ENCODE data around the gene CRTAP. TPM values are rescaled to one million over a fixed set of nuclear protein-coding genes. Genes with fewer than 3 reads are reported as not detected.

CRTAP gene
- total and polyA plus RNA-seq, 2 donors from 2014 or later, result 122 to 192 TPM

DNA sequence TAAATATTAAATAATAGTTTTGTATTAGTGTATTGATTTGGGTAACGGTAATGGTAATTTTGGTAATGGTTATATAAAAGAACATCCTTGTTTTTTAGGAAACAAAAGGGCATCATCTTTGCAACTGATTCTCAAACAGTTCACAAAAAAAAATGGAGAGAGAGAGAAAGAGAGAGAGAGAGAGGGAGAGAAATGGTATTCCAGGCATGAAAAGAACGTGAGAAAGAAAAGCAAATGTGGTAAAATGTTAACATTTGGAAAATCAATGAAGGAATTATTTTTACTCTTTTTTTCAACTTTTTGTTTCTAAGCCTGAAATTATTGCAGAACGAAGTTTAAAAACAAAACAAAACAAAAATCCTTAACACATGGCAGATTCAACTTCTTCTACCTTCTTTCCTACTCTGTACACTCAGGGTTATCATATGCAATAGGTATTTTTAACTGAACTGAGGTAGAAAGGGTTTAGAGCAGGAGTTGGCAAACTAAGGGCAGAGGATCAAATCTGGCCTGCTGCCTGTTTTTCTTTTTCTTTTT lies 14.6 kb upstream of the CRTAP start:
- no peaks in the 10 kb centered on the region for H3K36me3 ChIP-seq (ENCODE audit: control insufficient read depth in 2 of 3, insufficient read depth in 3 of 3, low read length in 3 of 3)
- no peaks in the 10 kb centered on the region for H3K27me3 ChIP-seq (ENCODE audit: control insufficient read depth, insufficient read depth, low read length)
- FAIRE-seq (peak; percentile 13), DNase-seq (no peak)
- H3K9me3 ChIP-seq (ENCODE audit: control insufficient read depth in 2 of 3, insufficient read depth in 1 of 3, low read length in 3 of 3), result no peaks in the 10 kb centered on the region
- intact Hi-C loops (cut with DNase I), result no loop called here
- no peak overlapping the region for H3K4me3 ChIP-seq (ENCODE audit: low read length in 3 of 3)
- TF ChIP-seq, protein P1, sequence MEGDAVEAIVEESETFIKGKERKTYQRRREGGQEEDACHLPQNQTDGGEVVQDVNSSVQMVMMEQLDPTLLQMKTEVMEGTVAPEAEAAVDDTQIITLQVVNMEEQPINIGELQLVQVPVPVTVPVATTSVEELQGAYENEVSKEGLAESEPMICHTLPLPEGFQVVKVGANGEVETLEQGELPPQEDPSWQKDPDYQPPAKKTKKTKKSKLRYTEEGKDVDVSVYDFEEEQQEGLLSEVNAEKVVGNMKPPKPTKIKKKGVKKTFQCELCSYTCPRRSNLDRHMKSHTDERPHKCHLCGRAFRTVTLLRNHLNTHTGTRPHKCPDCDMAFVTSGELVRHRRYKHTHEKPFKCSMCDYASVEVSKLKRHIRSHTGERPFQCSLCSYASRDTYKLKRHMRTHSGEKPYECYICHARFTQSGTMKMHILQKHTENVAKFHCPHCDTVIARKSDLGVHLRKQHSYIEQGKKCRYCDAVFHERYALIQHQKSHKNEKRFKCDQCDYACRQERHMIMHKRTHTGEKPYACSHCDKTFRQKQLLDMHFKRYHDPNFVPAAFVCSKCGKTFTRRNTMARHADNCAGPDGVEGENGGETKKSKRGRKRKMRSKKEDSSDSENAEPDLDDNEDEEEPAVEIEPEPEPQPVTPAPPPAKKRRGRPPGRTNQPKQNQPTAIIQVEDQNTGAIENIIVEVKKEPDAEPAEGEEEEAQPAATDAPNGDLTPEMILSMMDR (IDR thresholded peaks at IDR 0.05; ENCODE audit: borderline replicate concordance, extremely low read depth, insufficient read depth), result no peak
- H3K9ac ChIP-seq (ENCODE audit: low read length in 3 of 3), result no peak overlapping the region
- H3K27ac ChIP-seq (ENCODE audit: low read depth in 2 of 2, low read length in 2 of 2), result no peak overlapping the region
- H3K4me1 ChIP-seq (ENCODE audit: control insufficient read depth in 2 of 3, insufficient read depth in 2 of 3, low read depth in 1 of 3, low read length in 3 of 3), result peaks cover 0 to 8% (median 0%) of the 10 kb centered on the region in 3 donors

- no peak for DNase-seq
- TF ChIP-seq, protein P1 (IDR thresholded peaks at IDR 0.05; ENCODE audit: borderline replicate concordance, extremely low read depth, insufficient read depth), result no peak
- Histone ChIP-seq H3K9ac (ENCODE audit: low read length in 3 of 3) (no peak overlapping the region), H3K4me1 (ENCODE audit: control insufficient read depth in 2 of 3, insufficient read depth in 2 of 3, low read depth in 1 of 3, low read length in 3 of 3) (peaks cover 0 to 8% (median 0%) of the 10 kb centered on the region in 3 donors), H3K9me3 (ENCODE audit: control insufficient read depth in 2 of 3, insufficient read depth in 1 of 3, low read length in 3 of 3) (no peaks in the 10 kb centered on the region), H3K4me3 (ENCODE audit: low read length in 3 of 3) (no peak overlapping the region), H3K36me3 (ENCODE audit: control insufficient read depth in 2 of 3, insufficient read depth in 3 of 3, low read length in 3 of 3) (no peaks in the 10 kb centered on the region), H3K27ac (ENCODE audit: low read depth in 2 of 2, low read length in 2 of 2) (no peak overlapping the region), H3K27me3 (ENCODE audit: control insufficient read depth, insufficient read depth, low read length) (no peaks in the 10 kb centered on the region)
- intact Hi-C loops (cut with DNase I), result no loop called here
- no peak for FAIRE-seq
These were observed 14.1 kb upstream of the CRTAP start for GRCh38 chr3:33099701-33100100.

GRCh38 chr3:33100229-33100628 lies 13.6 kb upstream of the CRTAP start:
- H3K9ac ChIP-seq (ENCODE audit: low read length in 3 of 3), result no peak overlapping the region
- intact Hi-C loops (cut with DNase I), result no loop called here
- no peaks in the 10 kb centered on the region for H3K36me3 ChIP-seq (ENCODE audit: control insufficient read depth in 2 of 3, insufficient read depth in 3 of 3, low read length in 3 of 3)
- H3K9me3 ChIP-seq (ENCODE audit: control insufficient read depth in 2 of 3, insufficient read depth in 1 of 3, low read length in 3 of 3), result no peaks in the 10 kb centered on the region
- no peak overlapping the region for H3K27ac ChIP-seq (ENCODE audit: low read depth in 2 of 2, low read length in 2 of 2)
- no peak for FAIRE-seq
- H3K27me3 ChIP-seq (ENCODE audit: control insufficient read depth, insufficient read depth, low read length), result no peaks in the 10 kb centered on the region
- H3K4me1 ChIP-seq (ENCODE audit: control insufficient read depth in 2 of 3, insufficient read depth in 2 of 3, low read depth in 1 of 3, low read length in 3 of 3), result peaks cover 0 to 8% (median 0%) of the 10 kb centered on the region in 3 donors
- TF ChIP-seq, protein P1 (IDR thresholded peaks at IDR 0.05; ENCODE audit: borderline replicate concordance, extremely low read depth, insufficient read depth), result no peak
- H3K4me3 ChIP-seq (ENCODE audit: low read length in 3 of 3), result no peak overlapping the region
- no peak for DNase-seq

- FAIRE-seq, result no peak
- TF ChIP-seq, protein P1 (IDR thresholded peaks at IDR 0.05; ENCODE audit: borderline replicate concordance, extremely low read depth, insufficient read depth), result no peak
- intact Hi-C loops (cut with DNase I), result no loop called here
These were observed 10.8 kb upstream of the CRTAP start for GRCh38 chr3:33103034-33103433.

More at GRCh38 chr3:33103034-33103433, 10.8 kb upstream of the CRTAP start:
- Histone ChIP-seq H3K36me3 (ENCODE audit: control insufficient read depth in 2 of 3, insufficient read depth in 3 of 3, low read length in 3 of 3) (no peaks in the 10 kb centered on the region), H3K27me3 (ENCODE audit: control insufficient read depth, insufficient read depth, low read length) (no peaks in the 10 kb centered on the region), H3K9me3 (ENCODE audit: control insufficient read depth in 2 of 3, insufficient read depth in 1 of 3, low read length in 3 of 3) (no peaks in the 10 kb centered on the region), H3K9ac (ENCODE audit: low read length in 3 of 3) (no peak overlapping the region), H3K4me3 (ENCODE audit: low read length in 3 of 3) (no peak overlapping the region), H3K4me1 (ENCODE audit: control insufficient read depth in 2 of 3, insufficient read depth in 2 of 3, low read depth in 1 of 3, low read length in 3 of 3) (no peaks in the 10 kb centered on the region), H3K27ac (ENCODE audit: low read depth in 2 of 2, low read length in 2 of 2) (no peak overlapping the region)
- no peak for DNase-seq

Measured in kidney (tissue), 14 donors.